GM18517 (cell line): ENCODE measurements around the gene SAFB2.

Source experiments
- ATAC-seq: cut with Tn5 transposase; IDR thresholded peaks from one replicate; pipeline ENCODE4 v1.9.1; 2021; ENCODE audit warnings: mild to moderate bottlenecking, moderate library complexity; ENCODE audit not compliant: unreplicated experiment

Gene SAFB2

GRCh38 chr19:5635427-5635826, 12.9 kb upstream of the SAFB2 start:
- no peak for ATAC-seq

- ATAC-seq, result no peak
Measured at GRCh38 chr19:5632657-5633056, 10.1 kb upstream of the SAFB2 start.

- no peak for ATAC-seq
Measured at GRCh38 chr19:5632241-5632612, 9.7 kb upstream of the SAFB2 start.

- no peak for ATAC-seq
Measured at GRCh38 chr19:5631567-5632240, 9.1 kb upstream of the SAFB2 start.

- ATAC-seq, result no peak
Measured at GRCh38 chr19:5628919-5629481, 6.4 kb upstream of the SAFB2 start.

GRCh38 chr19:5628461-5628860, 5.9 kb upstream of the SAFB2 start:
- no peak for ATAC-seq

GRCh38 chr19:5627395-5627904, 4.9 kb upstream of the SAFB2 start:
- no peak for ATAC-seq

GRCh38 chr19:5625641-5626040, 3.1 kb upstream of the SAFB2 start:
- ATAC-seq, result no peak

GRCh38 chr19:5624741-5625278, 2.2 kb upstream of the SAFB2 start:
- ATAC-seq, result no peak

- no peak for ATAC-seq
Measured at GRCh38 chr19:5624018-5624663, 1.6 kb upstream of the SAFB2 start.

- ATAC-seq, result no peak
Measured at GRCh38 chr19:5623397-5624017, 931 bp upstream of the SAFB2 start.

- no peak for ATAC-seq
Measured at GRCh38 chr19:5621945-5622464, 571 bp downstream of the SAFB2 start.

GRCh38 chr19:5621311-5621944, 1.1 kb downstream of the SAFB2 start:
- no peak for ATAC-seq

GRCh38 chr19:5619946-5620345, 2.6 kb downstream of the SAFB2 start:
- ATAC-seq, result no peak

GRCh38 chr19:5618591-5618990, 4.0 kb downstream of the SAFB2 start:
- ATAC-seq, result no peak

GRCh38 chr19:5617080-5617479, 5.5 kb downstream of the SAFB2 start:
- ATAC-seq, result no peak

GRCh38 chr19:5615756-5616327, 6.7 kb downstream of the SAFB2 start:
- ATAC-seq, result no peak

- ATAC-seq, result no peak
Measured at GRCh38 chr19:5612891-5613865, 9.4 kb downstream of the SAFB2 start.

GRCh38 chr19:5609881-5610448, 12.6 kb downstream of the SAFB2 start:
- ATAC-seq, result no peak
